GM06990 (cell line): ENCODE results near the gene UBAC2.
"Not testable (repeated sequence)": the region's sequence is repeated elsewhere in the genome, so short reads cannot be mapped to it uniquely, and the experiment has no call there.

ENCODE experiments used
- DNase-seq: peaks from one replicate; pipeline ENCODE4 v3.0.0-alpha.2; 2011; ENCODE audit not compliant: insufficient read length; ENCODE audit errors: extremely low read depth
- H3K27me3 ChIP-seq: replicated peaks from 2 replicates; pipeline ENCODE4 v1.6.0; 2011; ENCODE audit warnings: low read length; ENCODE audit not compliant: control insufficient read depth, insufficient read depth
- H3K36me3 ChIP-seq: 2 replicates; pipeline ENCODE4 v1.5.1; 2011; ENCODE audit warnings: low read length; ENCODE audit not compliant: control insufficient read depth, insufficient read depth
- H3K4me3 ChIP-seq: replicated peaks from 2 replicates; pipeline ENCODE4 v1.5.1; 2011; ENCODE audit warnings: low read depth, mild to moderate bottlenecking, control low read depth, low read length
- TF ChIP-seq, protein P1 (sequence below): IDR thresholded peaks from 2 replicates; pipeline ENCODE4 v1.5.1; 2011; ENCODE audit warnings: low read length, control low read depth, mild to moderate bottlenecking, inconsistent platforms; ENCODE audit not compliant: insufficient read depth, poor library complexity, severe bottlenecking

The UBAC2 gene

DNA sequence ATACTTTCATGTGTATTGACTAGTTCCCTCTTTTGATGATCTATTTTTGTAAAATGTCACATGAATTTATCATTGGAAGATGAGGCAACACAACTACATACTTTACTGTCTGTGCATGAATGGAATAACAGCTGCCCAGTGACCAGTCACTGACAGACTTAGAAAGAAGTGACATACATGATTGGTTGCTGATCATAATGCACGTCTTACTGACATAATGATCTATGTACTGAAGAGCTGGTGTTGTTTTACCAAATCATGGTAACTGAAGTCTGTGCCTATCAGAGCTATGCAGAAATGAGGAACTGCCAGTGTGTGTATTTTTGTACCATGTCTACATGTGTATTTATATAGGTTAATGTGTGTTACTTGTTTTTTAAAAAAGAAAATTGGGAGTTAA is 31.1 kb downstream of the UBAC2 start:
- Histone ChIP-seq H3K27me3 (no peaks in the 10 kb centered on the region), H3K36me3 (no peaks in the 10 kb centered on the region; the same call in 1 of the 2 replicates), H3K4me3 (no peak overlapping the region)
- DNase-seq, result no peak
- TF ChIP-seq, protein P1, sequence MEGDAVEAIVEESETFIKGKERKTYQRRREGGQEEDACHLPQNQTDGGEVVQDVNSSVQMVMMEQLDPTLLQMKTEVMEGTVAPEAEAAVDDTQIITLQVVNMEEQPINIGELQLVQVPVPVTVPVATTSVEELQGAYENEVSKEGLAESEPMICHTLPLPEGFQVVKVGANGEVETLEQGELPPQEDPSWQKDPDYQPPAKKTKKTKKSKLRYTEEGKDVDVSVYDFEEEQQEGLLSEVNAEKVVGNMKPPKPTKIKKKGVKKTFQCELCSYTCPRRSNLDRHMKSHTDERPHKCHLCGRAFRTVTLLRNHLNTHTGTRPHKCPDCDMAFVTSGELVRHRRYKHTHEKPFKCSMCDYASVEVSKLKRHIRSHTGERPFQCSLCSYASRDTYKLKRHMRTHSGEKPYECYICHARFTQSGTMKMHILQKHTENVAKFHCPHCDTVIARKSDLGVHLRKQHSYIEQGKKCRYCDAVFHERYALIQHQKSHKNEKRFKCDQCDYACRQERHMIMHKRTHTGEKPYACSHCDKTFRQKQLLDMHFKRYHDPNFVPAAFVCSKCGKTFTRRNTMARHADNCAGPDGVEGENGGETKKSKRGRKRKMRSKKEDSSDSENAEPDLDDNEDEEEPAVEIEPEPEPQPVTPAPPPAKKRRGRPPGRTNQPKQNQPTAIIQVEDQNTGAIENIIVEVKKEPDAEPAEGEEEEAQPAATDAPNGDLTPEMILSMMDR, result no peak

GRCh38 chr13:99237981-99238662 is 37.5 kb downstream of the UBAC2 start:
- no peak for DNase-seq
- Histone ChIP-seq H3K27me3 (no peaks in the 10 kb centered on the region), H3K4me3 (peak overlapping the region; percentile 46), H3K36me3 (peaks cover 3% of the 10 kb centered on the region)
- TF ChIP-seq, protein P1, result no peak

- TF ChIP-seq, protein P1, result no peak
- Histone ChIP-seq H3K27me3 (no peaks in the 10 kb centered on the region), H3K4me3 (no peak overlapping the region), H3K36me3 (no peaks in the 10 kb centered on the region)
- DNase-seq, result no peak
These were observed 45.4 kb downstream of the UBAC2 start for GRCh38 chr13:99246100-99246499.

DNA sequence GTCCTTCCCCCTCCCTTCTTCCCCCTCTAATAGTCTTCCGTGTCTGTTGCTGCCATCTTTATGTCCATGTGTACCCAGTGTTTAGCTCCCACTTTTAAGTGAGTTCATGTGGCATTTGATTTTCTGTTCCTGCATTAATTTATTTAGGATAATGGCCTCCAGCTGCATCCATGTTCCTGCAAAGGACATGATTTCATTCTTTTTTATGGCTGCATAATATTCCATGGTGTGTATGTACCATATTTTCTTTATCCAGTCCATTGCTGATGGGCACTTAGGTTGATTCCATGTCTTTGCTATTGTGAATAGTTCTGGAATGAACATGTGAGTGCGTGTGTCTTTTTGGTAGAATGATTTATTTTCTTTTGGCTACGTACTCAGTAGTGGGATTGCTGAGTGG is 48.5 kb downstream of the UBAC2 start:
- not testable (repeated sequence) for DNase-seq, H3K36me3 ChIP-seq, H3K27me3 ChIP-seq, H3K4me3 ChIP-seq

DNA sequence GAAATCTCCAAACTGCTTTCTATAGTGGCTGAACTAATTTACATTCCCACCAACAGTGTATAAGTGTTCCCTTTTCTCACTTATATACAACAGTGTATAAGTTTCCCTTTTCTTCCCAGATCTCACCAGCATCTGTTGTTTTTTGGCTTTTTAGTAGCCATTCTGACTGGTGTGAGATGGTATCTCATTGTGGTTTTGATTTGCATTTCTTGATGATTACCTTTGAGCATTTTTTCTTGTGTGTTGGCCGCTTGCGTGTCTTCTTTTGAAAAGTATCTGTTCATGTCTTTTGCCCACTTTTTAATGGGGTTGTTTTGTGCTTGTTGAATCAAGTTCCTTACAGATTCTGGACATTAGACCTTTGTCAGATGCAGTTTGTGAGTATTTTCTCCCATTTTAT is 49.0 kb downstream of the UBAC2 start:
- H3K4me3 ChIP-seq, H3K27me3 ChIP-seq, H3K36me3 ChIP-seq, DNase-seq: not testable (repeated sequence)

GRCh38 chr13:99250982-99251825 is 50.5 kb downstream of the UBAC2 start:
- TF ChIP-seq, protein P1, result no peak
- Histone ChIP-seq H3K27me3 (no peaks in the 10 kb centered on the region), H3K36me3 (peaks cover 5% of the 10 kb centered on the region; the same call in 1 of the 2 replicates), H3K4me3 (no peak overlapping the region)
- no peak for DNase-seq
